LNCaP clone FGC (cell line): Measurements from ENCODE around the gene MLNR.

Source experiments
- DNase-seq: peaks from one replicate; pipeline ENCODE4 v3.0.0-alpha.2; 2011; ENCODE audit warnings: low read depth
- H3K4me3 ChIP-seq: 2 replicates; pipeline ENCODE4 v1.5.1; 2011; ENCODE audit warnings: mild to moderate bottlenecking, low read depth, low read length, control low read depth
- TF ChIP-seq, protein P1 (sequence below): IDR thresholded peaks from 2 replicates; pipeline ENCODE4 v1.5.1; 2012; ENCODE audit warnings: mild to moderate bottlenecking; ENCODE audit not compliant: control insufficient read depth, insufficient read depth; ENCODE audit errors: extremely low read depth

The MLNR gene

DNA sequence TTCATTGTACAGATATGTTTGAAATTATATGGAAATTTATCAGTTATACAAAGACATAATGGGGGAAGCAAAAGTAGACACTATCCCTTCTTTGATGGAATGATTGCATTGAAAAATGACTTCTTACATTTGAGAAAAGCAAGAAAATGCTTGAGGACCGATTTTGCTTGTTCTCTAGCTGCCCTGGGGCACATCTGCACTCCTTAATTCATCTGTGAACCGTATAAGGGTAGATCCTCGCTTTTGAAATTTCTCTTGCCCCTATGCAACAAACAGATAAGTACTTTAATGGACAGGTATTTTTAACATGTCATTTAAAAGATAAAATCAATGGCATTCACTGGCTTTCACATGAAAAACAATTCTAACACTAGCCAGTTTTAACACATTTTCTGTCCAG lies 13.5 kb upstream of the MLNR start:
- TF ChIP-seq, protein P1, sequence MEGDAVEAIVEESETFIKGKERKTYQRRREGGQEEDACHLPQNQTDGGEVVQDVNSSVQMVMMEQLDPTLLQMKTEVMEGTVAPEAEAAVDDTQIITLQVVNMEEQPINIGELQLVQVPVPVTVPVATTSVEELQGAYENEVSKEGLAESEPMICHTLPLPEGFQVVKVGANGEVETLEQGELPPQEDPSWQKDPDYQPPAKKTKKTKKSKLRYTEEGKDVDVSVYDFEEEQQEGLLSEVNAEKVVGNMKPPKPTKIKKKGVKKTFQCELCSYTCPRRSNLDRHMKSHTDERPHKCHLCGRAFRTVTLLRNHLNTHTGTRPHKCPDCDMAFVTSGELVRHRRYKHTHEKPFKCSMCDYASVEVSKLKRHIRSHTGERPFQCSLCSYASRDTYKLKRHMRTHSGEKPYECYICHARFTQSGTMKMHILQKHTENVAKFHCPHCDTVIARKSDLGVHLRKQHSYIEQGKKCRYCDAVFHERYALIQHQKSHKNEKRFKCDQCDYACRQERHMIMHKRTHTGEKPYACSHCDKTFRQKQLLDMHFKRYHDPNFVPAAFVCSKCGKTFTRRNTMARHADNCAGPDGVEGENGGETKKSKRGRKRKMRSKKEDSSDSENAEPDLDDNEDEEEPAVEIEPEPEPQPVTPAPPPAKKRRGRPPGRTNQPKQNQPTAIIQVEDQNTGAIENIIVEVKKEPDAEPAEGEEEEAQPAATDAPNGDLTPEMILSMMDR, result no peak
- DNase-seq, result no peak

DNA sequence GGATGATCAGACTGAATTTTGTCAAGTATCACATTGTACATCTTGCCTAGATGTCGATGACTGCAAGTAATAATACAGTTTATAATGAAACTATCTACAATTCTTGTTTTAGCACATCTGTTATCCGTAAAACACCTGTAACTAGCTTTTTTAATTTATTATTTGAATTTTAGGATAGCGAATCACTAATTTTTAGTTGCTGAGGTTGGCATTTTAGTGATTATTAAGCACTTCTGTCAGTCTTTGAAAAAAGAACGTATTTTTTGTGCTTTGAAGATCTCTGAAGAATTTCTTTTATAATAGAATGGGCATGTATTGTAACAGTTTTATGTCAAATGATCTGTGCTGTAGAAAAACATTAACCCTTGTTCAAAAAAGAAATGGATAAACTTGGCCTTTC lies 11.5 kb upstream of the MLNR start:
- H3K4me3 ChIP-seq, result no peak overlapping the region
- TF ChIP-seq, protein P1, result no peak
- DNase-seq, result no peak

More for the DNA sequence above, 13.5 kb upstream of the MLNR start:
- H3K4me3 ChIP-seq, result no peak overlapping the region

DNA sequence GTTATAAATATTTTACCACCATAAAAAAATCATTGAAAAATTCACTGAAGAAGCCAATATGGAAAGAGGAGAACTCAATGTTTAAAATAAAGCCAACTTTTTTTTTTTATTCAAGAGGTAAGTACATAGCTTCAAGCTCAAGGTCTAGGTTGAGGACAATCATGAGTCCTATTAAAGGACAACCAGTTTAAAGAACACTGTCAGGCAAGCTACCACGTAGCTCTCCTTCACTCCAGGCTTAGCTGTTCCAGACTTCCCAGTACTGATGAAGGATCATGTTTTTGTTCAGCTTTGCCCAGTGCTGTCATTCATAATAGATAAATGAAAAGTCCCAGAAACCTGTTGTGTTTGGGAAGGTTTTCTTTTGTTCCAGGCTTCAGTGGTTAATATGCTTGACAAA lies 10.0 kb upstream of the MLNR start:
- H3K4me3 ChIP-seq, result no peak overlapping the region
- DNase-seq, result no peak
- TF ChIP-seq, protein P1, result no peak

DNA sequence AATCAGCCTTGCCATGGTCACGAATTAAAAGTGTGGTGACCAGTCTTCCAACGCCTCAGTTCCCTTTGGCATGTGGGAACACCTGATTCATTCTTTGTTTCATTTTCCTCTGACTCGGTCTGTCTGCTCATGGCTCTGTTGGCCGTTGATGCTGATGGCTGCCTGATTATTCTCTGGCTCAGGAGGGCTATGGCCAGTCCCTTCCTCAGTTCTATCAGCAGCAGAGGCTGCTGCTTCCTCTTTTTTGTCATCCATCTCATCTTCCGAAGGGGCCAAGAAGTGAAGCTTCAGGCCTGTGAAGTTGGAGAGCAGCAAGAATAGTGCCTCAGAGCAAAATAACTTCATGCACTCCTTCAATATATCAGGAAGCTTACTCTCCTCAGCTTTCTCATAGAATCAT lies 9.5 kb upstream of the MLNR start:
- no peak overlapping the region for H3K4me3 ChIP-seq
- no peak for DNase-seq
- TF ChIP-seq, protein P1, result no peak

DNA sequence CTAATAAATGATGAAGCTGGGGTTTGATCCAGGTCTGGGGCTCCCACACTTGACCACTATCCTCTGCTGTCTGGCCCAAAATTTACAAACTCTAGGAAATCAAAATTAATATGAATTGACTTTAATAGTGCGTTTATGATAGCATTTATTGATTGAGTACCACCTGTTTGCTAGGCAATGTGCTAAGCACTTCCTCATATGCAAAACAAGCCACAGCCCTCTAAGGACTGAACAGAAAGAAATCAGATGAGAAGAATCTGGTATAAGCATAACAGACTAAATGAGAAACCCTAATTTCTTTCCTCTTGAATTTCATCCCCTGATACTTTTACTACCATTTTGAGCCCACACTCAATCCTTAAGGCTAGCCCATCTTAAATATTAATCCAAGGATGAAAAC lies 6.6 kb upstream of the MLNR start:
- TF ChIP-seq, protein P1, result no peak
- DNase-seq, result no peak
- H3K4me3 ChIP-seq, result no peak overlapping the region

DNA sequence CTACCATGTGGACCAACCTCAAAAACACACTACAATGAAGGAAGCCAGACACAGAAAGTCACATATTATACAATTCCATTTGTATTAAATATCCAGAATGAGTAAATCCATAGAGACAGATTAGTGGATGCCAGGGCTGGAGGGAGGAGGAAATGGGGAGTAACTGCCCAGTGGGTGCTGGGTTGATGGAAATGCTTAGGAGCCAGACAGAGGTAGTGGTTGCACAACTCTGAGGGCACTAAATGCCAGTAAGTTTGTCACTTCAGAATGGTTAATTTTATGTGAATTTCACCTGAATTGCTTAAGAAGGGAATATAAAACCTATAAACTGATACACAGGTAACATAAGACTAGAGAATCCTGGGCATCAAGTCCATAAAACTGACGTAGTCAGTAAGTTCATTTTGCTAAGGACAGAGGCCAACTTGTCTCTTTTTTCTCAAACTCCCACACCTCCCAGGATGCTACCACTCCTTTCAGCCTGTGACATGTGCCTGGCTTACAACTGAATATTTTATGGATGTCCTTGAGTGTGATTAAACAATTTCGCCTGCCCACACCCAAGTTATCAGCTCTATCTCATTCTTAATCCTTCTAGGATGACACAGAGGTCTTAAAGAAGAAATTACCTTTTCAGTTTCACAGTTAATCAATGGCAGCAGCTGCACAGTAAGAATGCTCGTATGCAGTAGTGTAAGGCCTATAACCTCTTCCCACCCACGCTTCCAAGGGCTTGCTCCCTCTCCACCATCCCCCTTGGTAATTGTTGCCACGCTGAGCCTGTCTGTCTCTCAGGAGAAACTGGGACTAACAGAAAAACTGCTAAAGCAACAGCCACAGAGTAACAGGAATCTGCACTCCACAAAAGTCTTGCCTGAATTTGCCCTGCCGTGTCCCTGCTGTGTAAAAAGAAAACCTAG lies 5.9 kb upstream of the MLNR start:
- H3K4me3 ChIP-seq, result no peak overlapping the region
- no peak for DNase-seq
- TF ChIP-seq, protein P1, result no peak
